HFF-Myc (cell line): ENCODE results near the gene ENTHD1.

ENCODE experiments used
- DNase-seq: peaks from one replicate; pipeline ENCODE4 v3.0.0-alpha.2; 2011; ENCODE audit warnings: low read depth; ENCODE audit errors: extremely low read depth
- H3K4me3 ChIP-seq: replicated peaks from 2 replicates; pipeline ENCODE4 v1.5.1; 2011; ENCODE audit warnings: low read depth, mild to moderate bottlenecking, control low read depth, low read length
- CTCF ChIP-seq: IDR thresholded peaks from 2 replicates; pipeline ENCODE4 v1.5.1; 2012; ENCODE audit warnings: mild to moderate bottlenecking, low read depth, low read length, control low read depth; ENCODE audit errors: missing control alignments

Gene ENTHD1

GRCh38 chr22:39815932-39816331 lies 77.6 kb downstream of the ENTHD1 start:
- no peak for DNase-seq
- H3K4me3 ChIP-seq: no peak overlapping the region
- no peak for TF ChIP-seq CTCF

- DNase-seq: no peak
- no peak overlapping the region for H3K4me3 ChIP-seq
- no peak for TF ChIP-seq CTCF
Observed at GRCh38 chr22:39814899-39815298, 78.7 kb downstream of the ENTHD1 start.

- no peak for DNase-seq
- no peak overlapping the region for H3K4me3 ChIP-seq
- TF ChIP-seq CTCF: no peak
Observed at GRCh38 chr22:39809772-39810557, 83.6 kb downstream of the ENTHD1 start.

GRCh38 chr22:39808081-39808480 lies 85.5 kb downstream of the ENTHD1 start:
- H3K4me3 ChIP-seq: no peak overlapping the region
- TF ChIP-seq CTCF: peak; percentile 66
- no peak for DNase-seq

GRCh38 chr22:39806109-39806508 lies 87.5 kb downstream of the ENTHD1 start:
- no peak overlapping the region for H3K4me3 ChIP-seq
- TF ChIP-seq CTCF: no peak
- DNase-seq: no peak

GRCh38 chr22:39805117-39805516 lies 88.4 kb downstream of the ENTHD1 start:
- no peak for DNase-seq
- no peak for TF ChIP-seq CTCF
- no peak overlapping the region for H3K4me3 ChIP-seq

- no peak for DNase-seq
- H3K4me3 ChIP-seq: no peak overlapping the region
- no peak for TF ChIP-seq CTCF
Observed at GRCh38 chr22:39802682-39803081, 90.9 kb downstream of the ENTHD1 start.
